K562 (cell line): ENCODE results near the gene E2F3. TPM values are rescaled to one million over a fixed set of nuclear protein-coding genes. Genes with fewer than 3 reads are reported as not detected.

Source experiments
- ATAC-seq: fragments of 200-7000 bp; cut with Tn5 transposase; 3 replicates; pipeline ENCODE4 v1.9.1; 2020; ENCODE audit warnings: moderate library complexity
- BruUV-seq: library from RNA; stranded (reverse); fragments of 400-500 nt; replicated peaks from 2 replicates; lab custom pipeline; 2021; lab: Mats Ljungman, UMichigan
- CTCF ChIA-PET: fragments of 300-600 bp; formaldehyde crosslinking; extraction: SDS; loops from one replicate; lab custom pipeline; 2021; ENCODE audit warnings: low intra/inter-chr PET ratio; lab: Yijun Ruan, JAX
- POLR2A ChIA-PET: fragments of 300-600, 350-650 bp; sonication (Branson Sonifier 250); formaldehyde crosslinking; extraction: SDS; loops from one replicate; lab custom pipeline; 2021; ENCODE audit warnings: antibody characterized with exemption, inconsistent platforms; lab: Yijun Ruan, JAX
- DNase-seq, 4 experiments: peaks; one replicate each; pipeline versions ENCODE4 v3.0.0 to v3.0.0-alpha.2; 2011 to 2018; ENCODE audit warnings: low spot score in 3 of 4, mixed read lengths in 3 of 4; ENCODE audit errors: extremely low read depth in 1 of 4
- FAIRE-seq: peaks from 2 replicates; lab custom pipeline; 2011; peaks lifted over from hg19 to GRCh38; lab: Jason Lieb, UNC
- H2AFZ ChIP-seq: 2 replicates; pipeline ENCODE4 v1.6.0; 2011; ENCODE audit warnings: low read depth, low read length, control low read depth, inconsistent platforms
- H3K27ac ChIP-seq: fragments of 200-600 bp; 3 replicates; pipeline ENCODE4 v1.8.0; 2011; ENCODE audit warnings: low read depth, mild to moderate bottlenecking, control low read depth, inconsistent platforms, low read length, moderate library complexity, mixed read lengths; ENCODE audit errors: extremely low read depth
- H3K27me3 ChIP-seq, 2 experiments: fragments of 300-600 bp in 1 of 2; 2 replicates in 1 of 2; 3 replicates in 1 of 2; pipeline versions ENCODE4 v1.6.0 to v1.8.0; 2011; ENCODE audit warnings: inconsistent platforms in 2 of 2, low read length in 2 of 2, mild to moderate bottlenecking in 1 of 2, mixed read lengths in 1 of 2, moderate library complexity in 1 of 2; ENCODE audit not compliant: control insufficient read depth in 2 of 2, insufficient read depth in 2 of 2
- H3K36me3 ChIP-seq: fragments of 300-600 bp; 3 replicates; pipeline ENCODE4 v1.8.0; 2011; ENCODE audit warnings: mild to moderate bottlenecking, low read length, inconsistent platforms; ENCODE audit not compliant: control insufficient read depth, insufficient read depth
- H3K4me1 ChIP-seq, 2 experiments: fragments of 200-600 bp in 1 of 2; replicated peaks in 1 of 2; 2 replicates in 1 of 2; 3 replicates in 1 of 2; pipeline versions ENCODE4 v1.5.1 to v1.8.0; 2011; ENCODE audit warnings: inconsistent platforms in 2 of 2, low read length in 2 of 2, mild to moderate bottlenecking in 1 of 2, mixed read lengths in 1 of 2, moderate library complexity in 1 of 2; ENCODE audit not compliant: control insufficient read depth in 2 of 2, insufficient read depth in 2 of 2
- H3K4me2 ChIP-seq: 2 replicates; pipeline ENCODE4 v1.6.1; 2011; ENCODE audit warnings: low read length, control low read depth, inconsistent platforms, mixed read lengths; ENCODE audit not compliant: insufficient read depth
- H3K4me3 ChIP-seq: fragments of 200-600 bp; sonication (generic), shearing (Covaris generic); 2 replicates; pipeline ENCODE4 v1.5.1; 2016; ENCODE audit warnings: control low read depth, inconsistent platforms
- H3K79me2 ChIP-seq: fragments of 200-600 bp; 3 replicates; pipeline ENCODE4 v1.8.0; 2011; ENCODE audit warnings: low read length, inconsistent platforms; ENCODE audit not compliant: control insufficient read depth, insufficient read depth
- H3K9ac ChIP-seq, 2 experiments: 2 replicates each; pipeline versions ENCODE4 v1.6.0 to v1.6.1; 2011; ENCODE audit warnings: low read depth in 2 of 2, low read length in 2 of 2, control low read depth in 1 of 2, inconsistent platforms in 1 of 2, mild to moderate bottlenecking in 1 of 2, mixed read lengths in 1 of 2; ENCODE audit not compliant: insufficient read depth in 1 of 2
- H3K9me1 ChIP-seq: one replicate; pipeline ENCODE4 v1.6.0; 2011; ENCODE audit warnings: inconsistent platforms, mild to moderate bottlenecking, low read length, moderate library complexity; ENCODE audit not compliant: control insufficient read depth, insufficient read depth
- H3K9me3 ChIP-seq: replicated peaks from 2 replicates; pipeline ENCODE4 v1.5.1; 2011; ENCODE audit warnings: low read depth, low read length, inconsistent platforms; ENCODE audit not compliant: control insufficient read depth, insufficient read depth
- H4K20me1 ChIP-seq: replicated peaks from 2 replicates; pipeline ENCODE4 v1.6.1; 2011; ENCODE audit warnings: low read length, inconsistent platforms, mixed read lengths; ENCODE audit not compliant: control insufficient read depth, insufficient read depth
- EZH2 ChIP-seq: IDR thresholded peaks from 2 replicates; pipeline ENCODE4 v1.6.1; 2012; ENCODE audit warnings: low read depth, mild to moderate bottlenecking, inconsistent platforms, low read length, borderline replicate concordance
- MEF2D ChIP-seq: conservative IDR thresholded peaks from 2 replicates; pipeline ENCODE4 v1.6.1; 2016; ENCODE audit warnings: low read depth, missing genetic modification characterization, missing compliant biosample characterization
- MLX ChIP-seq, 2 experiments: fragments of 450-650 bp in 1 of 2; sonication (generic) in 1 of 2; formaldehyde crosslinking; conservative IDR thresholded peaks; 2 replicates each; pipeline versions ENCODE4 v1.4.0 to v1.8.1; 2020 to 2022; ENCODE audit warnings: mild to moderate bottlenecking in 1 of 2, missing genetic modification reagents in 1 of 2
- RBM25 ChIP-seq: fragments of 200-400 bp; formaldehyde crosslinking; IDR thresholded peaks from 2 replicates; pipeline ENCODE4 v1.6.1; 2018; ENCODE audit warnings: low read length, low read depth, moderate library complexity; ENCODE audit not compliant: severe bottlenecking
- RNF2 ChIP-seq: sonication (generic); IDR thresholded peaks from 2 replicates; pipeline ENCODE4 v1.6.1; 2016
- SREBF2 ChIP-seq: sonication (generic); formaldehyde crosslinking; IDR thresholded peaks from 2 replicates; pipeline ENCODE4 v1.4.0; 2020; ENCODE audit warnings: mild to moderate bottlenecking, missing genetic modification reagents
- TAF7 ChIP-seq: fragments of 450-650 bp; IDR thresholded peaks from 2 replicates; pipeline ENCODE4 v1.6.1; 2016; ENCODE audit warnings: missing genetic modification characterization, missing compliant biosample characterization
- ZNF121 ChIP-seq: sonication (generic); formaldehyde crosslinking; conservative IDR thresholded peaks from 2 replicates; pipeline ENCODE4 v1.8.0; 2022; ENCODE audit warnings: missing genetic modification reagents
- ZNF280A ChIP-seq: fragments of 450-650 bp; IDR thresholded peaks from 2 replicates; pipeline ENCODE4 v1.6.1; 2018; ENCODE audit warnings: mild to moderate bottlenecking, low read depth; ENCODE audit not compliant: partially characterized antibody
- WGBS: fragments of 100-300 bp; shearing (Covaris generic); methylation state at CpG from one replicate; pipeline ENCODE4 v1.1.6; 2016; ENCODE audit warnings: low coverage, mixed read lengths; ENCODE audit not compliant: insufficient coverage; ENCODE audit errors: missing lambda C conversion rate; 5-methylcytosine and 5-hydroxymethylcytosine counted together
- in situ Hi-C: fragments of 300-500 bp; cut with MboI; formaldehyde crosslinking; loops from 4 replicates; pipeline ENCODE4 v1.15.0; 2018; ENCODE audit warnings: inconsistent platforms, mixed read lengths
- intact Hi-C: fragments of 100-400 bp; cut with micrococcal nuclease; formaldehyde crosslinking; loops from 2 replicates; pipeline ENCODE4 v1.14.2; 2022
- polyA plus RNA-seq, 8 experiments: library from polyadenylated mRNA; depleted of rRNA in 4 of 8; stranded (reverse) in 5 of 8; unstranded in 3 of 8; fragments of >200 nt; fragmentation: Nextera tagmentation in 2 of 8; fragmentation: Illumina TruSeq in 1 of 8; extraction: Ambion mirVana in 2 of 8; extraction: Trizol in 1 of 8; gene quantifications; 2 replicates each; pipeline versions ENCODE4 v1.2.1 to v1.2.3, GENCODE V29; 2011 to 2014; ENCODE audit warnings: inconsistent platforms in 1 of 8, missing spikeins in 1 of 8
- total RNA-seq, 7 experiments: library from RNA; depleted of rRNA in 6 of 7; stranded (reverse); fragments of >200 nt in 6 of 7; fragmentation: Illumina TruSeq in 2 of 7; extraction: Trizol in 2 of 7; gene quantifications; 2 replicates each; pipeline versions ENCODE4 v1.2.1 to v1.2.3, GENCODE V29; 2011 to 2021; ENCODE audit warnings: low replicate concordance in 1 of 7

E2F3 gene
- total and polyA plus RNA-seq, 9 of the 15 experiments (the other 6 are each of a cell fraction or from before 2014, with no cell fraction given), result 11.1 to 44.7 (median 27.2) TPM

GRCh38 chr6:20436719-20437118, 35.0 kb downstream of the E2F3 start:
- DNase-seq (no peak), FAIRE-seq (no peak), ATAC-seq (no peak)
- intact Hi-C loops (no loop called here), in situ Hi-C loops (no loop called here)
- Histone ChIP-seq H3K4me1 (peaks cover 0 to 5% of the 10 kb centered on the region in 2 experiments; a peak in 3 of 5 replicates), H3K36me3 (peaks cover 79% of the 10 kb centered on the region), H3K4me2 (no peak overlapping the region), H3K9me1 (no peaks in the 10 kb centered on the region), H3K27ac (no peak overlapping the region), H3K27me3 (no peaks in the 10 kb centered on the region), H2AFZ (no peak overlapping the region), H4K20me1 (peaks cover 6% of the 10 kb centered on the region; the same call in 1 of the 2 replicates), H3K9me3 (no peaks in the 10 kb centered on the region), H3K9ac (no peak overlapping the region), H3K79me2 (peaks cover 96% of the 10 kb centered on the region), H3K4me3 (no peak overlapping the region)
- TF ChIP-seq ZNF280A (no peak), SREBF2 (CRISPR knock-in tag) (no peak), ZNF121 (peak; percentile 70)
- BruUV-seq, result no TSS peak
- WGBS, result 83% methylated on average over 2 of the region's 2 CpGs
- POLR2A ChIA-PET, result interaction anchor here (1.1 to 1.2 kb wide), 2 partner anchors 9 to 19 kb away, joined by 3 to 4 read pairs; no protein-coding TSS in a partner anchor
- CTCF ChIA-PET, result no interaction called here

GRCh38 chr6:20437639-20438038, 36.0 kb downstream of the E2F3 start:
- intact Hi-C loops (no loop called here), in situ Hi-C loops (no loop called here)
- Histone ChIP-seq H3K9me3 (no peaks in the 10 kb centered on the region), H3K4me3 (no peak overlapping the region), H3K9ac (no peak overlapping the region), H3K36me3 (peaks cover 76% of the 10 kb centered on the region), H4K20me1 (peaks cover 4% of the 10 kb centered on the region; the same call in 1 of the 2 replicates), H3K4me2 (no peak overlapping the region), H3K9me1 (no peaks in the 10 kb centered on the region), H3K79me2 (peaks cover 96% of the 10 kb centered on the region), H3K27me3 (no peaks in the 10 kb centered on the region), H2AFZ (no peak overlapping the region), H3K4me1 (peaks cover 0 to 6% of the 10 kb centered on the region in 2 experiments; a peak in 2 of 5 replicates), H3K27ac (no peak overlapping the region)
- FAIRE-seq (no peak), ATAC-seq (no peak), DNase-seq (no peak)
- ChIA-PET POLR2A (interaction anchor here (0.6 to 1.8 kb wide), 4 partner anchors 11 to 31 kb away, joined by 3 to 8 read pairs (median 4); no protein-coding TSS in a partner anchor), CTCF (no interaction called here)
- BruUV-seq, result no TSS peak
- WGBS, result 83% methylated on average over 8 of the region's 8 CpGs
- TF ChIP-seq RBM25 (no peak), EZH2 (no peak), RNF2 (no peak), TAF7 (tag) (no peak), MLX (CRISPR knock-in tag; conservative IDR thresholded peaks at IDR 0.05) (no peak), MEF2D (no peak)
